Stimulated activated effector memory CD8-positive, alpha-beta T cell treated with anti-CD3 and anti-CD28 coated beads, Interleukin-12 subunit alpha, Interleukin-12 subunit beta, amount 100 ng/mL, for 72 hours (primary cell): ENCODE results near the gene FOXO1.
A peak's percentile ranks its signal among the peaks of the same experiment; 100 is the strongest.

Experiments used
- ATAC-seq: fragments of 150-1000 bp; cut with Tn5 transposase; 2 replicates; pipeline ENCODE4 v1.10.0; 2021
- DNase-seq, 2 donors: peaks; one replicate each; pipeline ENCODE4 v3.0.0; 2021 to 2022; ENCODE audit warnings: low spot score in 2 of 2
- H3K27ac Mint-ChIP-seq: one replicate; pipeline ENCODE4 v1.8.0; 2022; ENCODE audit warnings: mild to moderate bottlenecking, mixed read lengths
- H3K36me3 Mint-ChIP-seq: one replicate; pipeline ENCODE4 v1.8.0; 2022; ENCODE audit warnings: mild to moderate bottlenecking, mixed read lengths
- H3K4me1 Mint-ChIP-seq: one replicate; pipeline ENCODE4 v1.8.0; 2022; ENCODE audit warnings: mixed read lengths
- H3K4me3 Mint-ChIP-seq: one replicate; pipeline ENCODE4 v1.8.0; 2022; ENCODE audit warnings: mild to moderate bottlenecking, mixed read lengths
- H3K9me3 Mint-ChIP-seq: one replicate; pipeline ENCODE4 v1.8.0; 2022; ENCODE audit warnings: mixed read lengths

The FOXO1 gene

GRCh38 chr13:40520916-40521315, 145.5 kb downstream of the FOXO1 start:
- no peak for DNase-seq
- Mint-ChIP-seq H3K36me3 (no peaks in the 10 kb centered on the region), H3K4me3 (no peak overlapping the region), H3K4me1 (peaks cover 37% of the 10 kb centered on the region), H3K9me3 (no peaks in the 10 kb centered on the region), H3K27ac (no peak overlapping the region)
- ATAC-seq: no peak

GRCh38 chr13:40519637-40520036, 146.8 kb downstream of the FOXO1 start:
- Mint-ChIP-seq H3K36me3 (no peaks in the 10 kb centered on the region), H3K9me3 (no peaks in the 10 kb centered on the region), H3K4me3 (no peak overlapping the region), H3K4me1 (peaks cover 37% of the 10 kb centered on the region), H3K27ac (no peak overlapping the region)
- no peak for DNase-seq
- no peak for ATAC-seq

GRCh38 chr13:40518481-40518882, 148.0 kb downstream of the FOXO1 start:
- Mint-ChIP-seq H3K36me3 (no peaks in the 10 kb centered on the region), H3K9me3 (no peaks in the 10 kb centered on the region), H3K27ac (peak overlapping the region; percentile 69), H3K4me3 (peak overlapping the region; percentile 48), H3K4me1 (peaks cover 38% of the 10 kb centered on the region)
- ATAC-seq: peak; percentile 81
- peak; percentile 13 to 64 for DNase-seq

- DNase-seq: no peak
- ATAC-seq: peak; percentile 66
- peak overlapping the region; percentile 48 for H3K4me3 Mint-ChIP-seq
- no peaks in the 10 kb centered on the region for H3K36me3 Mint-ChIP-seq
- no peaks in the 10 kb centered on the region for H3K9me3 Mint-ChIP-seq
- peak overlapping the region; percentile 69 for H3K27ac Mint-ChIP-seq
- H3K4me1 Mint-ChIP-seq: peaks cover 45% of the 10 kb centered on the region
Observed at GRCh38 chr13:40517486-40518480, 148.7 kb downstream of the FOXO1 start.

- H3K27ac Mint-ChIP-seq: no peak overlapping the region
- H3K9me3 Mint-ChIP-seq: no peaks in the 10 kb centered on the region
- ATAC-seq: no peak
- no peak for DNase-seq
- peaks cover 39% of the 10 kb centered on the region for H3K4me1 Mint-ChIP-seq
- H3K36me3 Mint-ChIP-seq: no peaks in the 10 kb centered on the region
- no peak overlapping the region for H3K4me3 Mint-ChIP-seq
Observed at GRCh38 chr13:40515702-40516101, 150.7 kb downstream of the FOXO1 start.

GRCh38 chr13:40514802-40515201, 151.6 kb downstream of the FOXO1 start:
- Mint-ChIP-seq H3K4me1 (peaks cover 35% of the 10 kb centered on the region), H3K27ac (no peak overlapping the region), H3K9me3 (no peaks in the 10 kb centered on the region), H3K4me3 (no peak overlapping the region), H3K36me3 (no peaks in the 10 kb centered on the region)
- no peak for DNase-seq
- ATAC-seq: no peak

GRCh38 chr13:40509876-40510275, 156.6 kb downstream of the FOXO1 start:
- Mint-ChIP-seq H3K36me3 (no peaks in the 10 kb centered on the region), H3K4me1 (peaks cover 11% of the 10 kb centered on the region), H3K9me3 (no peaks in the 10 kb centered on the region)

GRCh38 chr13:40508767-40509342, 157.6 kb downstream of the FOXO1 start:
- Mint-ChIP-seq H3K4me3 (no peak overlapping the region), H3K27ac (no peak overlapping the region), H3K36me3 (no peaks in the 10 kb centered on the region), H3K4me1 (peaks cover 11% of the 10 kb centered on the region), H3K9me3 (no peaks in the 10 kb centered on the region)
- ATAC-seq (no peak), DNase-seq (no peak)

More at GRCh38 chr13:40509876-40510275, 156.6 kb downstream of the FOXO1 start:
- ATAC-seq: no peak
- Mint-ChIP-seq H3K4me3 (no peak overlapping the region), H3K27ac (no peak overlapping the region)
- DNase-seq: no peak

- H3K4me1 Mint-ChIP-seq: peaks cover 7% of the 10 kb centered on the region
- no peak overlapping the region for H3K27ac Mint-ChIP-seq
Observed at GRCh38 chr13:40508127-40508526, 158.3 kb downstream of the FOXO1 start.

GRCh38 chr13:40506592-40507446, 159.6 kb downstream of the FOXO1 start:
- Mint-ChIP-seq H3K4me3 (no peak overlapping the region), H3K27ac (no peak overlapping the region), H3K36me3 (no peaks in the 10 kb centered on the region), H3K4me1 (no peaks in the 10 kb centered on the region), H3K9me3 (no peaks in the 10 kb centered on the region)
- DNase-seq: no peak
- ATAC-seq: no peak

More at GRCh38 chr13:40508127-40508526, 158.3 kb downstream of the FOXO1 start:
- no peak for ATAC-seq
- Mint-ChIP-seq H3K4me3 (no peak overlapping the region), H3K9me3 (no peaks in the 10 kb centered on the region), H3K36me3 (no peaks in the 10 kb centered on the region)
- no peak for DNase-seq
